HFFc6 (cell line): ENCODE measurements around the gene CIB1. TPM values are rescaled to one million over a fixed set of nuclear protein-coding genes. Genes with fewer than 3 reads are reported as not detected.
A peak's percentile ranks its signal among the peaks of the same experiment; 100 is the strongest.
"Not testable (repeated sequence)": the region's sequence is repeated elsewhere in the genome, so short reads cannot be mapped to it uniquely, and the experiment has no call there.

ENCODE experiments used
- DNase-seq: peaks from one replicate; pipeline ENCODE4 v3.0.0-alpha.2; 2018
- H3K27ac Mint-ChIP-seq: 2 replicates; pipeline ENCODE4 v1.8.0; 2020; ENCODE audit warnings: mild to moderate bottlenecking, mixed read lengths
- H3K27me3 Mint-ChIP-seq: 2 replicates; pipeline ENCODE4 v1.8.0; 2021; ENCODE audit warnings: mild to moderate bottlenecking, moderate library complexity, mixed read lengths; ENCODE audit not compliant: insufficient read depth
- H3K36me3 Mint-ChIP-seq: 2 replicates; pipeline ENCODE4 v1.8.0; 2021; ENCODE audit warnings: low read depth, mixed read lengths
- H3K4me1 Mint-ChIP-seq: 2 replicates; pipeline ENCODE4 v1.8.0; 2020; ENCODE audit warnings: low read depth, mixed read lengths
- H3K4me3 Mint-ChIP-seq: 2 replicates; pipeline ENCODE4 v1.8.0; 2020; ENCODE audit warnings: mild to moderate bottlenecking, moderate library complexity, mixed read lengths
- H3K9me3 Mint-ChIP-seq: 2 replicates; pipeline ENCODE4 v1.8.0; 2020; ENCODE audit warnings: mild to moderate bottlenecking, mixed read lengths
- total RNA-seq, 6 experiments: library from RNA; stranded (reverse); fragmentation: NEBNext Ultra II Directional; extraction: Animal tissue kit (Norgen Biotek cat#: 25700); gene quantifications; 2 replicates in 1 of 6; 3 replicates in 5 of 6; pipeline ENCODE4 v1.2.3, GENCODE V29; 2021
- TF ChIP-seq, protein P1 (sequence below): fragments of 200-600 bp; sonication (generic); IDR thresholded peaks from 2 replicates; pipeline ENCODE4 v1.5.0; 2021; ENCODE audit warnings: antibody characterized with exemption, mild to moderate bottlenecking

The CIB1 gene
- total RNA-seq, 6 experiments from 2014 or later = 73.5 to 82.2 (median 76.9) TPM

DNA sequence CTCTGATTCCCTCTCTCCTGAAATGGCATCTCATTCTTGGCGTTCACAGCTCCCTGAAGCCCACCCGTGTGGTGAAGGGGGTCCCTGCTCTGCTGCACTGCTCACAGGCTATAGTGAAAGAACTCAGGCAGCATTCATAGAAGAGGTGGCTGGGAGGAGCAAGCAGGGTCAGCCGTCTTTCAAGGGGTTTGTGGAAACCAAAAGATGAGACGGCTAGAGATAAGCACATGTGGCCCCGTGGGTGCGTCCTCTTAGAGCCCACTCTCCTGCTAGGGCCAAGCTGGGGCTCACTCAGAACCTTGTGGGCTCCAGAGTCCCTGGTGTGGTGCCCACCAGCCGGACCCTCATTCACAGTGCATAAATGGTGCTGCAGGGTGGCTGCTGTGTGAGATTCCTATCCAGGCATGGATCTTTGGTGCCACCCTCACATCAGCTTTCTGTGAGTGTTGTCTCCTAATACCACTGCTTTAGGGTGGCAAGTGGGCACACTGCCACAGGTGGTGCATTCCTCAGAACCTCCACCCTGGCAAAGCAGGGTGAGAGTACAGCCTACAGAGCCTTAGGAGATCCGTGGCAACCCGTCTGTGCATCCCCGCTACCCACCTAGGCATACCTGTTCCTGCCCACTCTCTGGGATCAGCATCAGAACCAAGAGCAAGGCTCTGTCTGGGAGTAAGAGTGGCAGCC lies 43.8 kb downstream of the CIB1 start:
- no peak for DNase-seq
- Mint-ChIP-seq H3K36me3 (no peaks in the 10 kb centered on the region), H3K27me3 (no peaks in the 10 kb centered on the region; the same call in 1 of the 2 replicates), H3K9me3 (no peaks in the 10 kb centered on the region), H3K27ac (no peak overlapping the region), H3K4me1 (peaks cover 14% of the 10 kb centered on the region), H3K4me3 (no peak overlapping the region)
- TF ChIP-seq, protein P1, sequence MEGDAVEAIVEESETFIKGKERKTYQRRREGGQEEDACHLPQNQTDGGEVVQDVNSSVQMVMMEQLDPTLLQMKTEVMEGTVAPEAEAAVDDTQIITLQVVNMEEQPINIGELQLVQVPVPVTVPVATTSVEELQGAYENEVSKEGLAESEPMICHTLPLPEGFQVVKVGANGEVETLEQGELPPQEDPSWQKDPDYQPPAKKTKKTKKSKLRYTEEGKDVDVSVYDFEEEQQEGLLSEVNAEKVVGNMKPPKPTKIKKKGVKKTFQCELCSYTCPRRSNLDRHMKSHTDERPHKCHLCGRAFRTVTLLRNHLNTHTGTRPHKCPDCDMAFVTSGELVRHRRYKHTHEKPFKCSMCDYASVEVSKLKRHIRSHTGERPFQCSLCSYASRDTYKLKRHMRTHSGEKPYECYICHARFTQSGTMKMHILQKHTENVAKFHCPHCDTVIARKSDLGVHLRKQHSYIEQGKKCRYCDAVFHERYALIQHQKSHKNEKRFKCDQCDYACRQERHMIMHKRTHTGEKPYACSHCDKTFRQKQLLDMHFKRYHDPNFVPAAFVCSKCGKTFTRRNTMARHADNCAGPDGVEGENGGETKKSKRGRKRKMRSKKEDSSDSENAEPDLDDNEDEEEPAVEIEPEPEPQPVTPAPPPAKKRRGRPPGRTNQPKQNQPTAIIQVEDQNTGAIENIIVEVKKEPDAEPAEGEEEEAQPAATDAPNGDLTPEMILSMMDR = no peak

DNA sequence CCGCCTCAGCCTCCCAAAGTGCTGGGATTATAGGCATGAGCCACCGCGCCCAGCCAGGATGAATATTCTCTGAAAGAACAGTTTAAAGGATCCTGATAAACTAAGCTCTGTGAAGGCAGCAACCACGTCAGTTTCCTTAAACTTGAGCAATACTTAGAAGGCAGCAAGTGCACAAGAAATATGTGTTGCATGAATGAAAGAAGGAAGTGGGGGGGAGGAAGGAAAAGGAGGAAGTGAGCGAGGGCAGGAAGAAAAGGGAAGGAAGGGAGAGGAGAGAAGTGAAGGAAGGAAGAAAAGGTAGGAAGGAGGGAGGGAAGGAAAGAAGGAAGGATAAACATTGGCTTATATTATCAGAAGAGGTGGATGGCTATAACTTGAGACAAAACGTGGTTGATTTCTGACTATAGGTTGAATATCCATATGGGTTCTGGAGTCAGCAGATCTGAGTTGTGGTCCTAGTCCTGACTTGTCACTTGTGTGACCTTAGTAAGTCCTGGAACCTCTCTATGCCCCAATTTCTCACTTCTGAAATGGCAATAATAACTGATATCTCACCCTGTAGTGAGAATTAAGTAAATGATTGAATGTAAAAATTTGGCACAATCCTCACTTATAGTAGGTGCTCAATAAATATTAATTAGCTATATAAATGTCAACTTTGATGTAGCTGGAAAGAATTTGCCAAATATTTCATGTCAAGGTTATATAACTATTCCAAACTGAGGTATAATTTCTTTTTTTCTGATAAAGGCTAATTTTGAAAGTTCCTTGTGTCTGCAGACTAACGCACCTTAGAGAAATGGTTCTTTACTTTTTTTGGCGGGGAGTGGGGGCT lies 44.6 kb downstream of the CIB1 start:
- peaks cover 18% of the 10 kb centered on the region for H3K4me1 Mint-ChIP-seq
- no peaks in the 10 kb centered on the region for H3K9me3 Mint-ChIP-seq
- H3K36me3 Mint-ChIP-seq = no peaks in the 10 kb centered on the region
- H3K27ac Mint-ChIP-seq = no peak overlapping the region
- DNase-seq = no peak
- H3K4me3 Mint-ChIP-seq = no peak overlapping the region
- TF ChIP-seq, protein P1 = no peak
- no peaks in the 10 kb centered on the region; the same call in 1 of the 2 replicates for H3K27me3 Mint-ChIP-seq

DNA sequence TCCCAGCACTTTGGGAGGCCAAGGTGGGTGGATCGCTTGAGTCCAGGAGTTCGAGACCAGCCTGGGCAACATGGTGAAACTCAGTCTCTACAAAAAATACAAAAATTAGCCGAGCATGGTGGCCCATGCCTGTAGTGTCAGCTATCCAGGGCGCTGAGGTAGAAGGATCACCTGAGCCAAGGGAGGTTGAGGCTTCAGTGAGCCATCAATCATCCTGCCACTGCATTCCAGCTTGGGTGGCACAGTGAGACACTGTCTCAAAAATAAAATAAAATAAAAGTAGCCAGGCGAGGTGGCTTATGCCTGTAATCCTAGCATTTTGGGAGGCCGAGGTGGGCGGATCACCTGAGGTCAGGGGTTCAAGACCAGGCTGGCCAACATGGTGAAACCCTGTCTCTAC lies 45.7 kb downstream of the CIB1 start:
- H3K4me3 Mint-ChIP-seq, H3K27me3 Mint-ChIP-seq, H3K27ac Mint-ChIP-seq, H3K9me3 Mint-ChIP-seq, DNase-seq, H3K36me3 Mint-ChIP-seq: not testable (repeated sequence)
- peaks cover 22% of the 10 kb centered on the region for H3K4me1 Mint-ChIP-seq

DNA sequence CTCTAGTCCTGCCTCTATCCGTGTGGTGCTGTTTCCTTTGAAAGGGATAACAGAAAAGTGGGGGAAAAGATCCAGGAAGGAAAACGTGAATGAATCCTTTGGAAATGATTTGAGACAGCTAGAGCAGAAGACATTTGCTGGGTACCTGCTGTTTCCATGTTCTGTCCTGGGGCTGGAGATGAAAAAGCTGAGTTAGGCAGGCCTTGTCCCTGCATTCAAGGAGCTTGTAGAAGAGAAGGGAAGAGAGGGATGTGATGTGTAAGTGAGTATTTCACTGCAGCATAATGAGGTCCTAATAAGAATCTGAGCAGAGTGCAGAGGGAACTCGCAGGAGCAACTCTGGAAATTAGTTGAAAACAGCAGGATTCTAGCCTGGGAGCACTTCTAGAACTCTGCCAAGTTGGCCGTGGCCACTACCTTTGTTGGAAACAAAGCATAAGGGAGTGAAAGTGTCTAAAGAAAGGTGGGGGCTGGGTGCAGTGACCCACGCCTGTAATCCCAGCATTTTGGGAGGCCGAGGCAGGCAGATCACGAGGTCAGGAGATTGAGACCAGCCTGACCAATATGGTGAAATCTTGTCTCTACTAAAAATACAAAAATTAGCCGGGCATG lies 46.4 kb downstream of the CIB1 start:
- H3K4me1 Mint-ChIP-seq = peaks cover 22% of the 10 kb centered on the region
- H3K27ac Mint-ChIP-seq = no peak overlapping the region
- no peak overlapping the region for H3K4me3 Mint-ChIP-seq
- DNase-seq = no peak
- H3K9me3 Mint-ChIP-seq = no peaks in the 10 kb centered on the region
- H3K27me3 Mint-ChIP-seq = peaks cover 1% of the 10 kb centered on the region
- H3K36me3 Mint-ChIP-seq = no peaks in the 10 kb centered on the region
- TF ChIP-seq, protein P1 = no peak

DNA sequence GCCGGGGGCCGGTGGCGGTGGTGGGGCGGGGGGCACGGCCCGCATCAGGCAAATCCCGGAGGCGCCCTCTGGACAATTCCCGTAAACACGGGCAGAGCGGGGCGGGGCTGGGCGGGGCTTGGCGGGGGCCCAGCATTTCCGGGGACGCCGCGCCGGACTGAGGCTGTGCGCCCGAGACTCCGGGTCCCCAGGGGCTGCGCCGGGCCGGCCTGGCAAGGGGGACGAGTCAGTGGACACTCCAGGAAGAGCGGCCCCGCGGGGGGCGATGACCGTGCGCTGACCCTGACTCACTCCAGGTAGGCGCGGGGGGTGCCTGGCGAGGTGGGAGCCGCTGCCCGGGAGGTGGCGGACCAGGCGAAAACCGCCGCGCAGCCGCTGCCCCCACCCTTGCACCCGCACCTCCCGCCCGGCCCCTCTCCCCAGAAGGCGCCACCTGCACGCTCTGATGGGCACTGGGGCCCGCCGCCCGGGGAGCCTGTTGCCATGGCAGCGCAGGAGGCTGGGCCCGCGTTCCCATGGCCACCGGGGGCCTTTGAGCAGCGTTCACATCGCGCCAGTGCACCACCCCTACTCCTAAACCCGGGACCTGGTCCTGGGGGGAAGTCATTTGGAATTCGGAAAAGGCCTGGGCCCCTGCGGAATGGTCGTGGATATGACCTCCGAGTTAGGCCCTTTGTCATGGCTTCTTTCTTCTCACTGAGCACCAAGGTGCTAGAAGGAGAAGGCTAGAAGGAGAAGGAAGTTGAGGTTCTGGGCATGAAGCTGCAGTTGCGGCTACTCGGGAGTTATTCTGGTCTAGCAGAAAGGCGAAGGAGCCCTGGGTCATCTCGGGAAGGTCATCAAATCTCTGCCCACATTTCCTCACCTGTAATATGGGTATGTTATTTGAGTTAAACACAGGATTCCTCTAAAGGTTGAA lies 48.7 kb downstream of the CIB1 start:
- no peaks in the 10 kb centered on the region for H3K36me3 Mint-ChIP-seq
- H3K4me1 Mint-ChIP-seq = peaks cover 14% of the 10 kb centered on the region
- no peaks in the 10 kb centered on the region for H3K9me3 Mint-ChIP-seq
- no peak overlapping the region; the same call in 1 of the 2 replicates for H3K27ac Mint-ChIP-seq
- TF ChIP-seq, protein P1 = no peak
- H3K4me3 Mint-ChIP-seq = peak overlapping the region; percentile 87
- H3K27me3 Mint-ChIP-seq = peaks cover 6% of the 10 kb centered on the region
- no peak for DNase-seq
